Immature natural killer cell (primary cell): ENCODE results near the gene CCDC12. TPM values are rescaled to one million over a fixed set of nuclear protein-coding genes. Genes with fewer than 3 reads are reported as not detected.

Experiments used
- DNase-seq, 3 donors: peaks; one replicate each; pipeline ENCODE4 v3.0.0; 2022; ENCODE audit warnings: mixed read lengths in 1 of 3
- H3K27ac Mint-ChIP-seq, 6 donors: one replicate each; pipeline ENCODE4 v1.8.0; 2020; ENCODE audit warnings: mixed read lengths in 6 of 6, mild to moderate bottlenecking in 5 of 6, inconsistent platforms in 4 of 6, moderate library complexity in 3 of 6
- H3K27me3 Mint-ChIP-seq, 3 donors: one replicate each; pipeline ENCODE4 v1.8.0; 2020 to 2021; ENCODE audit warnings: low read depth in 3 of 3, mild to moderate bottlenecking in 3 of 3, mixed read lengths in 3 of 3, moderate library complexity in 3 of 3, inconsistent platforms in 1 of 3
- H3K36me3 Mint-ChIP-seq, 3 donors: one replicate each; pipeline ENCODE4 v1.8.0; 2020; ENCODE audit warnings: mixed read lengths in 3 of 3, inconsistent platforms in 2 of 3, mild to moderate bottlenecking in 2 of 3
- H3K4me1 Mint-ChIP-seq, 2 donors: one replicate each; pipeline ENCODE4 v1.8.0; 2020; ENCODE audit warnings: inconsistent platforms in 2 of 2, mild to moderate bottlenecking in 2 of 2, mixed read lengths in 2 of 2, moderate library complexity in 1 of 2
- H3K4me3 Mint-ChIP-seq, 5 donors: one replicate each; pipeline ENCODE4 v1.8.0; 2020; ENCODE audit warnings: mild to moderate bottlenecking in 5 of 5, mixed read lengths in 5 of 5, inconsistent platforms in 3 of 5, moderate library complexity in 3 of 5
- H3K9me3 Mint-ChIP-seq, 6 donors: one replicate each; pipeline ENCODE4 v1.8.0; 2020; ENCODE audit warnings: mild to moderate bottlenecking in 6 of 6, mixed read lengths in 6 of 6, inconsistent platforms in 4 of 6, moderate library complexity in 3 of 6
- polyA plus RNA-seq, 3 donors: library from polyadenylated mRNA; unstranded; fragments of 300-500 nt; fragmentation: Illumina TruSeq; gene quantifications; one replicate each; pipeline ENCODE4 v1.2.3, GENCODE V29; 2021

Gene CCDC12
- polyA plus RNA-seq, 3 donors from 2014 or later: 114 to 174 (median 129) TPM

GRCh38 chr3:46997453-46998091, 21.0 kb upstream of the CCDC12 start:
- H3K36me3 Mint-ChIP-seq: peaks cover 0 to 40% (median 3%) of the 10 kb centered on the region in 3 donors
- H3K27me3 Mint-ChIP-seq: peaks cover 0 to 6% (median 2%) of the 10 kb centered on the region in 3 donors
- H3K9me3 Mint-ChIP-seq: no peaks in the 10 kb centered on the region
- H3K27ac Mint-ChIP-seq: peak overlapping the region in 4 of 6 donors; percentile 48 to 85 (median 80)
- no peak for DNase-seq
- no peak overlapping the region for H3K4me3 Mint-ChIP-seq
- peaks cover 34% of the 10 kb centered on the region in 2 donors for H3K4me1 Mint-ChIP-seq

- Mint-ChIP-seq H3K4me3 (peak overlapping the region in 1 of 5 donors; percentile 23), H3K9me3 (no peaks in the 10 kb centered on the region)
These were observed 20.3 kb upstream of the CCDC12 start for GRCh38 chr3:46996689-46997452.

GRCh38 chr3:46995901-46996562, 19.5 kb upstream of the CCDC12 start:
- H3K9me3 Mint-ChIP-seq: no peaks in the 10 kb centered on the region
- DNase-seq: no peak
- H3K27me3 Mint-ChIP-seq: peaks cover 0 to 6% (median 2%) of the 10 kb centered on the region in 3 donors
- no peak overlapping the region for H3K4me3 Mint-ChIP-seq
- H3K27ac Mint-ChIP-seq: no peak overlapping the region
- peaks cover 0 to 36% (median 0%) of the 10 kb centered on the region in 3 donors for H3K36me3 Mint-ChIP-seq
- peaks cover 26 to 28% of the 10 kb centered on the region in 2 donors for H3K4me1 Mint-ChIP-seq

More at GRCh38 chr3:46996689-46997452, 20.3 kb upstream of the CCDC12 start:
- DNase-seq: no peak
- Mint-ChIP-seq H3K27me3 (peaks cover 0 to 6% (median 2%) of the 10 kb centered on the region in 3 donors), H3K36me3 (peaks cover 0 to 38% (median 3%) of the 10 kb centered on the region in 3 donors), H3K27ac (peak overlapping the region in 5 of 6 donors; percentile 48 to 87 (median 82)), H3K4me1 (peaks cover 32 to 34% of the 10 kb centered on the region in 2 donors)

GRCh38 chr3:46994801-46995731, 18.5 kb upstream of the CCDC12 start:
- Mint-ChIP-seq H3K36me3 (peaks cover 0 to 38% (median 5%) of the 10 kb centered on the region in 3 donors), H3K9me3 (no peaks in the 10 kb centered on the region), H3K27me3 (peaks cover 0 to 6% (median 2%) of the 10 kb centered on the region in 3 donors), H3K4me1 (peaks cover 25 to 26% of the 10 kb centered on the region in 2 donors), H3K27ac (peak overlapping the region in 2 of 6 donors; percentile 13 to 34), H3K4me3 (no peak overlapping the region)
- no peak for DNase-seq

GRCh38 chr3:46993986-46994385, 17.4 kb upstream of the CCDC12 start:
- Mint-ChIP-seq H3K4me3 (no peak overlapping the region), H3K9me3 (no peaks in the 10 kb centered on the region), H3K36me3 (peaks cover 0 to 34% (median 5%) of the 10 kb centered on the region in 3 donors), H3K27me3 (peaks cover 0 to 6% (median 2%) of the 10 kb centered on the region in 3 donors), H3K27ac (no peak overlapping the region), H3K4me1 (peaks cover 36% of the 10 kb centered on the region in 2 donors)
- no peak for DNase-seq

GRCh38 chr3:46993292-46993691, 16.7 kb upstream of the CCDC12 start:
- Mint-ChIP-seq H3K27ac (peak overlapping the region in 2 of 6 donors; percentile 34 to 49), H3K36me3 (peaks cover 0 to 35% (median 5%) of the 10 kb centered on the region in 3 donors), H3K27me3 (peaks cover 0 to 4% (median 2%) of the 10 kb centered on the region in 3 donors)

GRCh38 chr3:46992231-46992630, 15.7 kb upstream of the CCDC12 start:
- H3K4me1 Mint-ChIP-seq: peaks cover 42 to 43% of the 10 kb centered on the region in 2 donors
- no peak for DNase-seq
- no peaks in the 10 kb centered on the region for H3K9me3 Mint-ChIP-seq
- H3K27ac Mint-ChIP-seq: peak overlapping the region in 2 of 6 donors; percentile 39 to 61
- H3K4me3 Mint-ChIP-seq: no peak overlapping the region
- peaks cover 6 to 7% (median 7%) of the 10 kb centered on the region in 3 donors for H3K27me3 Mint-ChIP-seq
- H3K36me3 Mint-ChIP-seq: peaks cover 0 to 28% (median 5%) of the 10 kb centered on the region in 3 donors

More at GRCh38 chr3:46993292-46993691, 16.7 kb upstream of the CCDC12 start:
- DNase-seq: no peak
- H3K4me1 Mint-ChIP-seq: peaks cover 40 to 42% of the 10 kb centered on the region in 2 donors
- H3K4me3 Mint-ChIP-seq: no peak overlapping the region
- no peaks in the 10 kb centered on the region for H3K9me3 Mint-ChIP-seq

GRCh38 chr3:46991406-46992165, 15.0 kb upstream of the CCDC12 start:
- H3K4me1 Mint-ChIP-seq: peaks cover 42 to 44% of the 10 kb centered on the region in 2 donors
- no peaks in the 10 kb centered on the region for H3K9me3 Mint-ChIP-seq
- no peak for DNase-seq
- H3K27me3 Mint-ChIP-seq: peaks cover 6 to 7% (median 7%) of the 10 kb centered on the region in 3 donors
- H3K27ac Mint-ChIP-seq: peak overlapping the region in 2 of 6 donors; percentile 39 to 62
- peaks cover 0 to 23% (median 5%) of the 10 kb centered on the region in 3 donors for H3K36me3 Mint-ChIP-seq
- no peak overlapping the region for H3K4me3 Mint-ChIP-seq

GRCh38 chr3:46990573-46991374, 14.2 kb upstream of the CCDC12 start:
- H3K27me3 Mint-ChIP-seq: peaks cover 6 to 7% (median 7%) of the 10 kb centered on the region in 3 donors
- no peak for DNase-seq
- peaks cover 0 to 28% (median 5%) of the 10 kb centered on the region in 3 donors for H3K36me3 Mint-ChIP-seq
- peak overlapping the region; percentile 68 to 88 (median 80) for H3K27ac Mint-ChIP-seq
- H3K4me3 Mint-ChIP-seq: no peak overlapping the region
- peaks cover 50 to 52% of the 10 kb centered on the region in 2 donors for H3K4me1 Mint-ChIP-seq
- no peaks in the 10 kb centered on the region for H3K9me3 Mint-ChIP-seq

- Mint-ChIP-seq H3K36me3 (peaks cover 5 to 24% (median 9%) of the 10 kb centered on the region in 3 donors), H3K27me3 (peaks cover 6 to 9% (median 7%) of the 10 kb centered on the region in 3 donors), H3K4me3 (peak overlapping the region in 4 of 5 donors; percentile 44 to 84 (median 72)), H3K27ac (peak overlapping the region; percentile 87 to 95 (median 94)), H3K4me1 (peaks cover 65 to 67% of the 10 kb centered on the region in 2 donors), H3K9me3 (no peaks in the 10 kb centered on the region)
- no peak for DNase-seq
These were observed 12.7 kb upstream of the CCDC12 start for GRCh38 chr3:46989146-46989810.

- H3K36me3 Mint-ChIP-seq: peaks cover 5 to 21% (median 9%) of the 10 kb centered on the region in 3 donors
- no peak for DNase-seq
- peak overlapping the region; percentile 44 to 84 (median 63) for H3K4me3 Mint-ChIP-seq
- peaks cover 72 to 73% of the 10 kb centered on the region in 2 donors for H3K4me1 Mint-ChIP-seq
- peaks cover 6 to 10% (median 9%) of the 10 kb centered on the region in 3 donors for H3K27me3 Mint-ChIP-seq
- H3K9me3 Mint-ChIP-seq: no peaks in the 10 kb centered on the region
- H3K27ac Mint-ChIP-seq: peak overlapping the region; percentile 87 to 95 (median 94)
These were observed 12.1 kb upstream of the CCDC12 start for GRCh38 chr3:46988616-46989015.
